HFF-Myc (cell line): Measurements from ENCODE around the gene LCNL1.

Source experiments
- DNase-seq: peaks from one replicate; pipeline ENCODE4 v3.0.0-alpha.2; 2011; ENCODE audit warnings: low read depth; ENCODE audit errors: extremely low read depth
- H3K4me3 ChIP-seq: replicated peaks from 2 replicates; pipeline ENCODE4 v1.5.1; 2011; ENCODE audit warnings: low read depth, mild to moderate bottlenecking, control low read depth, low read length
- TF ChIP-seq, protein P1 (sequence below): IDR thresholded peaks from 2 replicates; pipeline ENCODE4 v1.5.1; 2012; ENCODE audit warnings: mild to moderate bottlenecking, low read depth, low read length, control low read depth; ENCODE audit errors: missing control alignments

The LCNL1 gene

DNA sequence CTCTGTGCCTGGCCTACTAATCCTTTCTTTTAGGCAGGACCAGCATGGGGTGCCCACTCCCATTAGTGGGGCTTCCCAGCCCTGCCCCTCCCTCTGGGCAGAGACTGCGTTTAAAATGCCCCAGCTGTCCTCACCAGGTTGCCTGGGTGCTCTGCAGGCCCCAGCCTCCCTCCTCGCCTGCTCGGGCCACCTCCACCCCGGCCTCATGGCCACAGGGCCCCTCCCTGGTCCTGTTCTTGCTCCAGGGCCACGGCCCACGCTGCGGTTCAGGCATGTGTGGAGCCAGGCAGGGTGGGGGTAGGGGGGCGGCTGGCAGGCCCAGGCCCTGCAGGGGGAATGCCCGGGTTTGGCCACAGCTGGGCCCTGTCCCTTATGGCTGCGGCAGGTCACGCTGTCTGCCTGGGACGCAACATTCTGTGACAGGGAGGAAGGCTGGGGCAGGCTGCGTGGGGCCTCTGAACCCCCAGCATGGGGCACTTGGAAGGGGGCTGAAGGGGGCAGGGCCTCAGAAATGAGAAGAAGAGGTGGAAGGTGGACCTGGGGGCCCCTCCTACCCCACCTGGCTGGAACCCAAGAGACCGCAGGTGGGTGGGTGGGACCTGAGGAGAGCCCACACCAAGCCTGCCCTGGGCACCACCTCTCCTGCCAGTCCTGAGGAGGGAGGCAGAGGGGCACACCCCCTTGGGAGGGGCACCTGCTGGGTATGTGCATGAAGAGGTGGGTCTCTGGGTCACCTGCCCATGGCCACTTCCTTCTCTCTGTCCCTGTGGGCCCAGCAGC is 31.1 kb upstream of the LCNL1 start, which contains the start of gene LCN12:
Gene LCN12, plus strand, starts transcription at position 733 of the 780 bp plus-strand sequence. CDS start 55 bp downstream, outside the sequence.
- DNase-seq = no peak
- H3K4me3 ChIP-seq = no peak within 1 kb of the TSS
- TF ChIP-seq, protein P1, sequence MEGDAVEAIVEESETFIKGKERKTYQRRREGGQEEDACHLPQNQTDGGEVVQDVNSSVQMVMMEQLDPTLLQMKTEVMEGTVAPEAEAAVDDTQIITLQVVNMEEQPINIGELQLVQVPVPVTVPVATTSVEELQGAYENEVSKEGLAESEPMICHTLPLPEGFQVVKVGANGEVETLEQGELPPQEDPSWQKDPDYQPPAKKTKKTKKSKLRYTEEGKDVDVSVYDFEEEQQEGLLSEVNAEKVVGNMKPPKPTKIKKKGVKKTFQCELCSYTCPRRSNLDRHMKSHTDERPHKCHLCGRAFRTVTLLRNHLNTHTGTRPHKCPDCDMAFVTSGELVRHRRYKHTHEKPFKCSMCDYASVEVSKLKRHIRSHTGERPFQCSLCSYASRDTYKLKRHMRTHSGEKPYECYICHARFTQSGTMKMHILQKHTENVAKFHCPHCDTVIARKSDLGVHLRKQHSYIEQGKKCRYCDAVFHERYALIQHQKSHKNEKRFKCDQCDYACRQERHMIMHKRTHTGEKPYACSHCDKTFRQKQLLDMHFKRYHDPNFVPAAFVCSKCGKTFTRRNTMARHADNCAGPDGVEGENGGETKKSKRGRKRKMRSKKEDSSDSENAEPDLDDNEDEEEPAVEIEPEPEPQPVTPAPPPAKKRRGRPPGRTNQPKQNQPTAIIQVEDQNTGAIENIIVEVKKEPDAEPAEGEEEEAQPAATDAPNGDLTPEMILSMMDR = no peak

DNA sequence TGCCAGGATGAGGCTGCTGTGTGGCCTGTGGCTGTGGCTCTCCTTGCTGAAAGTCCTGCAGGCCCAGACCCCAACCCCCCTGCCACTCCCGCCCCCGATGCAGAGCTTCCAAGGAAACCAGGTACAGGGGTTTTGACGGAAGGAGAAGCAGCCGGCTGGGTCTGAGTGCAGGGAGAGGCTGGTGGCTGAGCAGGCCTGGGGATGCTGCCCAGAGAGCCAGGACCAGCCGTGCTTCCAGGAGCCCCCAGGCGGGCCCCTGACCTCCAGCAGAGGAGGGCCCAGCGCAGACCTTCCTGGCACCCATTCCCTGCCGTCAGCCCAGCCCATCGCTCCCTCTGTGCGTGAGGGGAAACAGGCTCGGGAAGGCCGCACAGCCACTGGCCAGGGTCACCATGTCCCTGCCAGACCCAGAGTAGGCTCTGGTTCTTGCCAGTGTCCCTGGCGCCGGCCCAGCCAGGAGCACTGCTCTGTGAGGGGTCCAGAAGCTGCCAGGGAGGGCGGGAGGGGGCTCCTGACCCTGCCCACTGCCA is 30.4 kb upstream of the LCNL1 start:
- no peak overlapping the region for H3K4me3 ChIP-seq
- no peak for DNase-seq
- TF ChIP-seq, protein P1 = no peak

DNA sequence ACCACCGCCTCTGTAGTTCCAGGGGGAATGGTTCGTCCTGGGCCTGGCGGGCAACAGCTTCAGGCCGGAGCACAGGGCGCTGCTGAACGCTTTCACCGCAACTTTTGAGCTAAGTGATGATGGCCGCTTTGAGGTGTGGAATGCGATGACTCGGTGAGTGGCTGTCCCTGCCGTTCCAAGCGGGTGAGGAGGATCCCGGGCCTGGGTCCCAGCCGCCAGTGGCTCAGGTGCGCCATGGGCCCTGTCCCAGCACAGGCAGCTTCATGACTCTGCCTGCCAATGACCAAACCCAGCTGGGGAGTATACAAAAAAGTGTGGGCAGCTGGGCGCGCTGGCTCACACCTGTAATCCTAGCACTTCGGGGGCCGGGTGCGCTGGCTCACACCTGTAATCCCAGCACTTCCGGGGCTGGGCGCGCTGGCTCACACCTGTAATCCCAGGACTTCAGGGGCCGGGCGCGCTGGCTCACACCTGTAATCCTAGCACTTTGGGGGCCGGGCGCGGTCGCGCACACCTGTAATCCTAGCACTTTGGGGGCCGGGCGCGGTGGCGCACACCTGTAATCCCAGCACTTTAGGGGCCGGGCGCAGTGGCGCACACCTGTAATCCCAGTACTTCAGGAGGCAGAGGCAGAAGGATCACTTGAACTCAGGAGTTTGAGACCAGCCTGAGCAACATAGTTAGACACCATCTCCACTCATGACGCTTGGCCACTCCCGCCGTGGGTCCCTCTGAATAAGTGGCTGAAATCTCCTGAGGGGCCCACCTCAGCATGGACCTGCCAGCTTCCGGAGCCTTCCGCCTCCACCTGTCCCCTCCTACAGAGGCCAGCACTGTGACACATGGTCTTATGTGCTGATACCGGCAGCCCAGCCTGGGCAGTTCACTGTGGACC is 29.7 kb upstream of the LCNL1 start:
- DNase-seq = no peak
- TF ChIP-seq, protein P1 = no peak
- H3K4me3 ChIP-seq = no peak overlapping the region

DNA sequence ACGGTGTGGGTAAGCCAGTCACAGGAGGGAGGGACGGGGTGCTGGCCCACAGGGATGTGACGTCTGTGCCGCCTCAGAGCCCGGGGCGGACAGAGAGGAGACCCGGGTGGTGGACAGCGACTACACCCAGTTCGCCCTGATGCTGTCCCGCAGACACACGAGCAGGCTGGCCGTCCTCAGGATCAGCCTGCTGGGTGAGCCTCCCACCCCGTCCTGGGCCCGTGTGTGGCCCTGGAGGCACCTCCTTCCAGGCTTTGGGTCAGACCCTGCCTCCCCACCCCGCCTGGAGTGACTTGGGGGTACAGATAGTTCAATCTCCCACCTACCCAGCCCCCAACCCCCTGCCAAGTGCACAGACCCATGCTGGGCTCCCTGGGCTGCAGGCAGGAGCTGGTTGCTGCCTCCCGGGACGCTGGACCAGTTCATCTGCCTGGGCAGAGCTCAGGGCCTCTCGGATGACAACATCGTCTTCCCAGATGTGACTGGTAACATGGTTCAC is 29.0 kb upstream of the LCNL1 start:
- no peak overlapping the region for H3K4me3 ChIP-seq

DNA sequence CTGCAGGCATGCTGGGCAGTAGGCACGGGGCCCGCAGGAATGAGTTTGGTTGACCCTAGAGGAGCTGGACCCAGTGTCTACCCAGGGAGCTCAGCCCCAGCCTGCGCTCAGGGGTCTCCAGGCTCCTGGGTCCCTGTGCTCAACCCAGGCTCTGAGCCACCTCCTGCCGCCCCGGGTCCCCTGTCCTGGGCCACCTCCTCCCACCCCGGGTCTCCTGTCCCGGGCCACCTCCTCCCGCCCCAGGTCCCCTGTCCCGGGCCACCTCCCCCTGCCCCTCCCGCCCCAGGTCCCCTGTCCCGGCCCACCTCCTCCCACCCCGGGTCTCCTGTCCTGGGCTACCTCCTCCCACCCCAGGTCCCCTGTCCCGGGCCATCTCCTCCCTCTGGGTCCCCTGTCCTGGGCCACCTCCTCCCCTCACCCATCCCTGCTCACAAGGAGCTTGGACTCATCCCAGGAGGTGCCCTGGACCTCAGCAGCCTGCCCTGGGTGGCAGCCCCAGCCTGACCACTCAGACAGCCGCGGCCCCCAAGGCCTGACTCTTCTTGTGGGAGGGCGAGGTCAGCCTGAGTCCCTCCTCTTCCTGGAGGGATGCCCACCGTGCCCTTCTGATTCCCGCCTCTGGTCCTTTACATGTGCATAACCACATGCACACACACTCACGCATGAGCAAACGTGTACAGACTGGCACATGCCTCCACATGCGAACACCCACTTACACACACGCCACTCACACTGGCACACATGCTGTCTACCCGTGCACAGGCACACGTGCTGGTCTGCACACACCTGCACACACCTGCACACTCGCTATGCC is 28.3 kb upstream of the LCNL1 start:
- TF ChIP-seq, protein P1 = no peak
- no peak overlapping the region for H3K4me3 ChIP-seq
- no peak for DNase-seq

More for the DNA sequence above, 29.0 kb upstream of the LCNL1 start:
- TF ChIP-seq, protein P1 = no peak
- DNase-seq = no peak
